Prostate gland (tissue), 2 donors: ENCODE results near the gene PITPNC1. TPM values are rescaled to one million over a fixed set of nuclear protein-coding genes. Genes with fewer than 3 reads are reported as not detected.
A peak's percentile ranks its signal among the peaks of the same experiment; 100 is the strongest.

ENCODE experiments used
- DNase-seq: peaks from one replicate; pipeline ENCODE4 v3.0.0-alpha.2; 2019; ENCODE audit warnings: low spot score
- H3K27ac ChIP-seq, 2 donors: fragments of 200-600 bp; sonication (generic); 2 replicates each; pipeline ENCODE4 v1.5.1; 2017 to 2019
- H3K27me3 ChIP-seq: fragments of 200-600 bp; sonication (generic); replicated peaks from 2 replicates; pipeline ENCODE4 v1.5.1; 2019; ENCODE audit not compliant: insufficient read depth
- H3K36me3 ChIP-seq, 2 donors: fragments of 200-600 bp; sonication (generic); 1 replicate in 1 of 2; 2 replicates in 1 of 2; pipeline versions ENCODE4 v1.5.1 to v1.8.1; 2017 to 2019
- H3K4me1 ChIP-seq: fragments of 200-600 bp; sonication (generic); replicated peaks from 2 replicates; pipeline ENCODE4 v1.5.1; 2019
- H3K4me3 ChIP-seq, 2 donors: fragments of 200-600 bp; sonication (generic); 2 replicates each; pipeline ENCODE4 v1.5.1; 2017 to 2019
- H3K9me3 ChIP-seq: fragments of 200-600 bp; sonication (generic); 2 replicates; pipeline ENCODE4 v1.5.1; 2017
- CTCF ChIP-seq, 4 experiments: fragments of 200-600 bp in 2 of 4; fragments of 450-650 bp in 2 of 4; sonication (generic) in 2 of 4; IDR thresholded peaks; 1 replicate in 3 of 4; 2 replicates in 1 of 4; pipeline ENCODE4 v1.5.1; 2016 to 2019; ENCODE audit warnings: antibody characterized with exemption in 4 of 4, mild to moderate bottlenecking in 2 of 4, moderate library complexity in 2 of 4
- POLR2A ChIP-seq: fragments of 450-650 bp; IDR thresholded peaks from one replicate; pipeline ENCODE4 v1.6.1; 2016; ENCODE audit warnings: antibody characterized with exemption, mild to moderate bottlenecking
- POLR2AphosphoS5 ChIP-seq: sonication (generic); formaldehyde crosslinking; IDR thresholded peaks from one replicate; pipeline ENCODE4 v1.6.1; 2017; ENCODE audit warnings: antibody characterized with exemption
- WGBS: methylation state at CpG from one replicate; pipeline ENCODE4 v1.1.5; 2018; 5-methylcytosine and 5-hydroxymethylcytosine counted together
- intact Hi-C: fragments of 100-400 bp; cut with DNase I; formaldehyde crosslinking; loops from one replicate; pipeline ENCODE4 v1.14.2; 2022
- total RNA-seq, 2 donors: library from RNA; depleted of rRNA; stranded (reverse); fragments of >200 nt; gene quantifications; one replicate each; pipeline ENCODE4 v1.1.0, GENCODE V29; 2016

Gene PITPNC1
- total RNA-seq, 2 donors from 2014 or later = 10.1 to 12.9 TPM

GRCh38 chr17:67716405-67716798, 339.3 kb downstream of the PITPNC1 start:
- H3K4me3 ChIP-seq = no peak overlapping the region
- no peaks in the 10 kb centered on the region for H3K4me1 ChIP-seq
- H3K36me3 ChIP-seq = peaks cover 0 to 2% of the 10 kb centered on the region in 2 donors
- H3K27me3 ChIP-seq = no peaks in the 10 kb centered on the region
- H3K27ac ChIP-seq = no peak overlapping the region
- H3K9me3 ChIP-seq = no peaks in the 10 kb centered on the region
- 93% methylated on average over 6 of the region's 6 CpGs for WGBS
- intact Hi-C loops = loop anchor here (5.0 kb wide), 1 partner anchor 111 kb away; the partner anchor contains the start of gene BPTF
- no peak for DNase-seq
- TF ChIP-seq CTCF (IDR thresholded peaks at IDR 0.05) = no peak
- TF ChIP-seq POLR2A = no peak
- TF ChIP-seq POLR2AphosphoS5 = no peak

GRCh38 chr17:67717192-67717623, 340.1 kb downstream of the PITPNC1 start:
- peak overlapping the region; percentile 69 to 89 for H3K4me3 ChIP-seq
- no peaks in the 10 kb centered on the region for H3K4me1 ChIP-seq
- 2% methylated on average over 5 of the region's 5 CpGs for WGBS
- H3K27me3 ChIP-seq = no peaks in the 10 kb centered on the region
- TF ChIP-seq POLR2A (no peak), CTCF (IDR thresholded peaks at IDR 0.05) (no peak), POLR2AphosphoS5 (no peak)
- DNase-seq = peak; percentile 9
- H3K36me3 ChIP-seq = peaks cover 6 to 9% of the 10 kb centered on the region in 2 donors
- no peaks in the 10 kb centered on the region for H3K9me3 ChIP-seq
- intact Hi-C loops = loop anchor here (5.0 kb wide), 1 partner anchor 110 kb away; the partner anchor contains the start of gene BPTF
- H3K27ac ChIP-seq = peak overlapping the region; percentile 84

- Histone ChIP-seq H3K4me3 (peak within 1 kb of the TSS; percentile 69 to 89), H3K27ac (peak within 1 kb of the TSS; percentile 84), H3K9me3 (no peaks in the 10 kb centered on the region), H3K27me3 (no peaks in the 10 kb centered on the region), H3K36me3 (peaks cover 7 to 9% of the 10 kb centered on the region in 2 donors), H3K4me1 (no peaks in the 10 kb centered on the region)
- peak; percentile 99 for DNase-seq
- WGBS = under 1% methylated on average over 48 of the region's 49 CpGs
- intact Hi-C loops = loop anchor here (5.0 kb wide), 1 partner anchor 110 kb away; the partner anchor contains the start of gene BPTF
- TF ChIP-seq POLR2AphosphoS5 (peak; percentile 100), CTCF (IDR thresholded peaks at IDR 0.05) (peak; percentile 89 to 100 (median 98)), POLR2A (peak; percentile 82)
Observed at GRCh38 chr17:67717624-67718324, 340.7 kb downstream of the PITPNC1 start, which contains the start of gene NOL11. TSS of gene NOL11 (plus strand) at chr17:67717936. CDS start at chr17:67717948, 12 bp downstream.

GRCh38 chr17:67718325-67718941, 341.4 kb downstream of the PITPNC1 start:
- WGBS = under 1% methylated on average over 16 of the region's 16 CpGs
- peak overlapping the region; percentile 84 for H3K27ac ChIP-seq
- H3K9me3 ChIP-seq = no peaks in the 10 kb centered on the region
- intact Hi-C loops = loop anchor here (5.0 kb wide), 1 partner anchor 109 kb away; the partner anchor contains the start of gene BPTF
- H3K4me1 ChIP-seq = no peaks in the 10 kb centered on the region
- no peak for DNase-seq
- no peaks in the 10 kb centered on the region for H3K27me3 ChIP-seq
- TF ChIP-seq POLR2AphosphoS5 = no peak
- TF ChIP-seq POLR2A = no peak
- no peak for TF ChIP-seq CTCF (IDR thresholded peaks at IDR 0.05)
- H3K36me3 ChIP-seq = peaks cover 7 to 9% of the 10 kb centered on the region in 2 donors
- peak overlapping the region; percentile 69 to 89 for H3K4me3 ChIP-seq
